HL-60 (cell line): ENCODE data around the gene NCS1.

Experiments
- POLR2AphosphoS5 ChIP-seq: IDR thresholded peaks from 2 replicates; pipeline ENCODE4 v1.6.1; 2012; ENCODE audit warnings: low read depth
- REST ChIP-seq: IDR thresholded peaks from 2 replicates; pipeline ENCODE4 v1.6.1; 2012; ENCODE audit warnings: low read depth; ENCODE audit not compliant: insufficient replicate concordance
- SPI1 ChIP-seq: IDR thresholded peaks from 2 replicates; pipeline ENCODE4 v1.6.1; 2012; ENCODE audit warnings: low read depth, mild to moderate bottlenecking, borderline replicate concordance
- TF ChIP-seq, protein P1 (sequence below): IDR thresholded peaks from one replicate; pipeline ENCODE4 v1.5.1; 2011; ENCODE audit warnings: low read length, control low read depth, inconsistent platforms; ENCODE audit not compliant: insufficient read depth

GRCh38 chr9:130189840-130190239, 17.6 kb downstream of the NCS1 start:
- TF ChIP-seq, protein P1, sequence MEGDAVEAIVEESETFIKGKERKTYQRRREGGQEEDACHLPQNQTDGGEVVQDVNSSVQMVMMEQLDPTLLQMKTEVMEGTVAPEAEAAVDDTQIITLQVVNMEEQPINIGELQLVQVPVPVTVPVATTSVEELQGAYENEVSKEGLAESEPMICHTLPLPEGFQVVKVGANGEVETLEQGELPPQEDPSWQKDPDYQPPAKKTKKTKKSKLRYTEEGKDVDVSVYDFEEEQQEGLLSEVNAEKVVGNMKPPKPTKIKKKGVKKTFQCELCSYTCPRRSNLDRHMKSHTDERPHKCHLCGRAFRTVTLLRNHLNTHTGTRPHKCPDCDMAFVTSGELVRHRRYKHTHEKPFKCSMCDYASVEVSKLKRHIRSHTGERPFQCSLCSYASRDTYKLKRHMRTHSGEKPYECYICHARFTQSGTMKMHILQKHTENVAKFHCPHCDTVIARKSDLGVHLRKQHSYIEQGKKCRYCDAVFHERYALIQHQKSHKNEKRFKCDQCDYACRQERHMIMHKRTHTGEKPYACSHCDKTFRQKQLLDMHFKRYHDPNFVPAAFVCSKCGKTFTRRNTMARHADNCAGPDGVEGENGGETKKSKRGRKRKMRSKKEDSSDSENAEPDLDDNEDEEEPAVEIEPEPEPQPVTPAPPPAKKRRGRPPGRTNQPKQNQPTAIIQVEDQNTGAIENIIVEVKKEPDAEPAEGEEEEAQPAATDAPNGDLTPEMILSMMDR = no peak
- no peak for TF ChIP-seq SPI1
- no peak for TF ChIP-seq POLR2AphosphoS5
- TF ChIP-seq REST = no peak
